GF-D8 (cell line): ENCODE results near the gene NKD1.

Experiments
- DNase-seq: peaks from one replicate; lab custom pipeline; 2025; lab: John Stamatoyannopoulos, UW

NKD1 gene

DNA sequence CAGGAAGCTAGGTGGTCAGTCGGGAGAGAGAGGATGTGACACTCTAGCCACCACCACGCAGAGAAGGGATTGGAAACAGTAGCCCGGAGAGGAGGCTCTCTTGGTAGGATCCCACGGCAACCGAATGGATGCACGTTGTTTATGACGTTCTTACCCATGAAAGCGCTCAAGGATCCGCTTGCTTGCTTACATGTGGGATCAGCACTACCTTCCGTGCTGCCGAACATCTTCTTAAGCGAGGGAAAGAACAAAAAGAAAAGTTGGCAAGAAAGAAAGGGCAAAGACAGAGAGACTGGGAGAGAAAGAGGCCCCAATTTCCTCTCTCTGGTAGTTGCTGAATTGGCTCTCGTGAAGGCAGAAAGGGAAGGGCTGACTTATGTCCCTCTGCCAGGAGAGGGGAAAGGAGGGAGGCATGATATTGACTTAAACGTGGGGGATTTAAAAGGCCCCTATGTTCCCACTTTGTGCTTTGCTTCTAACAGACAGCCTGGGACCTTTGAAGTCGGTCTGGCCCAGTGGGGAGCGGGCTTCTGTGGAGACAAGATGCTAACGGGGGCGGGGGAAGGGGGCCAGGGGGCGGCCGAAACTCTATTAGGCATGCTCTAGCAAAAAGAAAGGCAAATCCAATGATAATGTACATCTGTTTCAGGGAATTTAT is 97.5 kb downstream of the NKD1 start:
- no peak for DNase-seq

DNA sequence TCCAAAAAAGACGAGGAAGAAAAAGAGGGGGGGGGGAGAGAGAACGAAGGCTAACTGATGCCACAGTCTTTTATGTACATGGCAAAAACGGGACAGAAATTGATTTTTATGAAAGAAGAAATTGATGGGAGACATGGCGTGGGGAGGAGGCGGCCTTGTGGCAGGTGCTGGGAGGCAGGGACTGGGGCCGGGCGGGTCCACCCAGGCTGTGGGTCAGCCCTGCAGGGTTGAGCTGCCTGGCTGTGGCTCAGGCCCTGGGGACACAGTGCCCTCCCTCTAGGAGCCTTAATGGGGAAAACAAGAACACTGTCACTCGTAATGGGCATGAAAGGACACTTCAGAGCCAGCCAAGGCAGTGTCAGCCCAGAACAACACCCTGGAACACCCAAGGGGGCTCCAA is 98.1 kb downstream of the NKD1 start:
- no peak for DNase-seq

DNA sequence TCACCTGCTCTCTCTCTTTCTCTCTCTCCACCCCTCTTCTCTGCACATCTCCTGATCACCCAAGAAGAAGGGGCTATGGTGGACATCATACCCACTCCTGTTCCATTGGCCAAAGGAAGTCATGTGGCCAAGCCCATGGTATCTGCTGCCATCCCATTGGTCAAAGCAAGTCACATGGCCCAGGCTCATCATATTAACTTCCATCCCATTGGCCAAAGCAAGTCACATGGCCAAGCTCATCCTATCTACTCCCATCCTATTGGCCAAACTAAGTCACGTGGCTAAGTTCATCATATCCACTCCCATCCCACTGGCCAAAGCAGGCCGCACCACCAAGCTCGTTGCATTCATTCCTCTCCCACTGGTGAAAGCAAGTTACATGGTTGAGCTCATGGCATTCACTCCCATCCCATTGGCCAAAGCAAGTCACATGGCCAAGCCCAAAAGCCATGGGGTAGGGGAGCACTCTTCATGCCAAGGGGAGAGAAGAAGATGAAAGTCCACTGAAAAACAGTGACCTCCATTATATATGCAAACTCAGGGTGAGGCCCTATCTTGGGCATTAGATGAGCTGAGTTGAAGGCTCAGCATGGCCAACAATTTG is 103.7 kb downstream of the NKD1 start:
- DNase-seq, result no peak

GRCh38 chr16:50652836-50653425 is 104.7 kb downstream of the NKD1 start:
- no peak for DNase-seq

- DNase-seq, result no peak
Observed at GRCh38 chr16:50653633-50654519, 105.7 kb downstream of the NKD1 start.

DNA sequence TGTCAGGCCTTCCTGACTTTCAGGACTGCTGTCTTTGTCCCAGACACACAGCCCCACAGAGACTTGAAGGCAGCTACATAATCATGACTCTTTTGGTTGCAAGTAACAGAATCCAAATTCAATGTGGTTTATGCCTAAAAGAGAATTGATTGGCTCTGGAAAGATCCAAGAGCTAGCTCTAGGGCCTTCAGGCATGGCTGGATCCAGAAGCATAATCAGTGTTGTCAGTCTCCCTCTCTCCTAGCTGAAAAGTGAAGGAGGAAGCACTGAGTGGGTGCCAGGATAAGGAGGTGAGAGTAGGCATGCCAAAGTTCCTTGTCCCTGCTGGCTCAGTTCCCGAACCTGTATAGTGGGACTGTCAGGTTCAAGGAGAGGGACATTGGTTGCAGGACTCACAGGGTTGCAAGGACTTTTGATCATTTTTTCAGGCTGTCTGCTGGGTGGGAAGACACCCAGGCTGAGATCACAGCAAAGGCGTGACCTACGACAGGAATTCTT is 107.4 kb downstream of the NKD1 start:
- DNase-seq, result no peak

GRCh38 chr16:50657241-50657640 is 109.0 kb downstream of the NKD1 start:
- DNase-seq, result no peak

DNA sequence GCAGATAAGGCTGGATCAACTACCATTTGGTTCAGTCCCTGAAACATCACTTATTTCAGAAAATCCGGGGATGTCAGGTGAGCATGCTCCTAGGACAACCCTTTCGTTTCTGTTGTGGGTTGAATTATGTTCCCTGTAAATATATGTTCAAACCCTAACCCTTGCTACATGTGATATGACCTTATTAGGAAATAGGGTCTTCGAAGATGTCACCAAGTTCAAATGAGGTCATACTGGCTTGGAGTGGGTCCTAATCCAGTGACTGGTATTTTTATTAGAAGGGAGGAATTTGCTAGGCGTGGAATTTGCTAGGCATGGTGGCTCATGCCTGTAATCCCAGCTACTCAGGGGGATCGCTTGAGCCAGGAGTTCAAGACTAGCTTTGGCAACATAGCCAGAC is 111.6 kb downstream of the NKD1 start:
- DNase-seq, result no peak

DNA sequence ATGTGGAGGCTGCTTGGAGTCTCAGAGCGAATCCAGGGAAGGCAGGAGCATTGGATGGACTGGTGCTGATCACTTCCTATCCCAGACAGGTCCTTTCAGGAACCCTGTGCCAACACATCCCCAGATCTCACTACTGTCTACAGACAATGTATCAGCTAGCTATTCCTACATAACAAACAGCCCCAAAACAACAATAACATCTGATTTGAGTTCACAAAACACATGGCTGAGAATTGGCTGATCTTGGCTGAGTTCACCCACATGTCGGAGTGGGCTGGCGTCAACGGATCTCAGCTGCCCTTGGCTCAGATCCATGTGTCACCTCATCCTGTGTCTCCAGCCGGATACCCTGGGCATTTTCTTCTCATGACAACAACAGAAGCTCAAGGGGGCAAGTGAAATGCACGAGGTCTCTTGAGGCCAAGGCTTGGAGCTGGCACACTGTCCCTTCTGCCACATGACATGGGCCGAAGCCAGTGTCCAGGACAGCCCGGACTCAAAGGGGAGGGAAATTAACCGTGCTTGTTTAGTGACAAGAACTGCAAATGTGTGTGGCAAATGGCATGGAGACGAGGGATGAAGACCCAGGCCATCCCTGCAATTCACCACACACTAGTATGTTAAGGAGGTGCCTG is 114.2 kb downstream of the NKD1 start:
- DNase-seq, result no peak

GRCh38 chr16:50664270-50664669 is 116.1 kb downstream of the NKD1 start:
- DNase-seq, result peak; percentile 24

DNA sequence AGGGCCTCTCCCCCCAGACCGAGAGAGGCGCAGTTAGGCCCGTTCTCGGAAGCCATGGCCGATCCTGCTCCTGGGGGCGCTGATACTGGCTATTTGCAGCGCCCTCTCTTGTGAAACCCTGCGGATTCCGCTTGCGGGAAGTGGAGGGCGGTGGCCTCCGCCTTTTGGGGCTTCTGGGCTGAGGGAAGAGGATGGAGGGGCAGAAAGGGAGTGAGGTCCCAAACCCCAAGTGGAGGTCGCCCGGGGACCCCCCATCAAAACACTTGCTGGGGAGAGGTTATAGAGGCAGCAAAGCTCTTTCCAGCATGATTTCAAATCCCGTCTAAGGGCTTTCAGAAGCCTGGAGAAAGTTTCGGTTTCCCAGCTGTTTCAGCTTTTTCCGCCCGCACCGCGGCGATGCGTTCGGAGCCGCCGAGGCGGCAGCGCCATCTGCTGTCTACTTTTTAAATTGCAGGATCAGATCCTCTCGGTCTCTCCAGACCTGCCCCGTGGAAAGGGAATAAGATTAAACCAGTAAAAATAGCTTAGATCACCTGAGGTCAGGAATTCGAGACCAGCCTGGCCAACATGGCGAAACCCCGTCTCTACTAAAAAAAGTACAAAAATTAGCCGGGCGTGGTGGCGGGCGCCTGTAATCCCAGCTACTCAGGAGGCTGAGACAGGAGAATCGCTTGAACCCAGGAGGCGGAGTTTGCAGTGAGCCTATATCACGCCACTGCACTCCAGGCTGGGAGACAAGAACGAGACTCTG is 117.1 kb downstream of the NKD1 start:
- DNase-seq, result peak; percentile 28

DNA sequence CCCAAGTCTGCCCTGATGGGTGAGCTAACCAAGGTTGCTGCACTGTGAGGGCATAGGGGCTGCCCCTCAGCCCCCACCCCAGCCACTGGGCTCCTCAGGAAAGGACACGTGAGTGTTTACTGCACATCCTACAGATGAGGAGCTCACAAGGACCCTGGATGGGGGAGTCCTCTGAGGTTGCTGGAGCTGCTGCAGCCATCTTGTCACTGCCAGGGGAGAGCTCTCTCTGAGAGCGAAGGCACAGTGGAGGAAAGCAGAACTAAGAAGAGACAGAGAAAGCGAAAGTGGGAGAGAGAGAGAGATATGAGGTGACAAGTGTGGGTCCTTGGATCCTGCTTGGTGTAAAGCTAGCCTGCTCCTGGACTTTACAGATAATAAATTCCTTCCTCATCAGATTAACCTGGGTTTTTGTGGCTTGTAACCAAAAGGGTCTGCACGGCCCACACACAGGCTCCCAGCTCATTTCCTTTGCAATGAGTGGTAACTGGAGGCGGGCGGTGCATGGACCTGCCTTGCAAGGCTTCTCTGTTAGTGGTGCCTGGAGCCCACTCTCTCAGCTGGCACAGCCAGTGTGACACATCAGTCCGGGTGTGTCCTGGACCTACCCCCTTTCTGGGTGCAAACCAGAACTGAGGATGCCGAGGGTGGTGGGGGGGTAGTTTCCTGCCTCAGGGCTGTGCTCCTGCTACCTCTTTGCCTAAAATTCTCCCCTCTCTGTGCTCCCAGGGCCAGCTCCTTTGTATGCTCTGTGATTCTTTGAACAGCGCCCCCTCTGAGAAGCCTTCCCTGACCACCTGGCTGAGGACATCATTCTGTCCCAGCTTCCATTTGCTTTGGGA is 118.7 kb downstream of the NKD1 start:
- peak; percentile 22 for DNase-seq

- no peak for DNase-seq
Observed at GRCh38 chr16:50667497-50668367, 119.5 kb downstream of the NKD1 start.

GRCh38 chr16:50668368-50669008 is 120.3 kb downstream of the NKD1 start:
- no peak for DNase-seq

DNA sequence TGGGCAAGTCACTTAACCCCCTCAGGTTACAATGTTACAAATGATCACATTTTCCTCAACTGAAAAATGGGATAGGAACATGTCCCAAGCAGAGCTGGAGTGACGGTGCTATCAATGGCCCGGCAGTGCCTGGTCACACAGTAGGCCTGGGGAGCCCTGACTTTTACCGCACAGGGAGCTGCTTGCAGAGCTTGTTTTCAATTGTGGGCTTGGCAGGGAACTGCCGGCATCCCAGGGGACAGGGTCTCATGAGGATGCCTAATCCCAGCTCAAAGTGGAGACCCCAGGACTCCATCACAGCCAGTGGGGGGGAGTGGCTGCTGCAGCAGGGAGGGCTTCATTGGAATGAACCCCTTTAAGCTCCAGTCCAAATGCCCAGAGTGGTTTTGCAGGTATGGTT is 121.5 kb downstream of the NKD1 start:
- no peak for DNase-seq

DNA sequence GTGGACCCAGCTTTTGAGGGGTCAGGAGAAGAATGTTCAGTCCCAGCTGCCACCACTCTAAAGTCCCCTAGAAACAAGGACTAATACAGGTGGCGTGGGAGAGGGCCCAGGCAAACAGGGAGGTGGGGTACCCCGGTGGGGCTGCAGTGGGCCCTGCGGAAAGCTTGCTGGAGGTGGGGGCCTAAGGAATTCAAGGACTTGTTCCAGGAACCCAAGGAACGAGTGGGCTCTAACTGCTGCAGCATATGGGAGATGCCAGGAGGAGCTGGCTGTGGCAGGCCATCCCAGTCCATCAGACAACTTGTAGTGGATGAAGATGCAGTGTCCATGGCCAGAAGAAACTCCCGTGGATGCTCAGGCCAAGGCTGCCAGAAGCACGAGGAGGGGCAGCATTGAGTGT is 122.3 kb downstream of the NKD1 start:
- DNase-seq, result no peak

DNA sequence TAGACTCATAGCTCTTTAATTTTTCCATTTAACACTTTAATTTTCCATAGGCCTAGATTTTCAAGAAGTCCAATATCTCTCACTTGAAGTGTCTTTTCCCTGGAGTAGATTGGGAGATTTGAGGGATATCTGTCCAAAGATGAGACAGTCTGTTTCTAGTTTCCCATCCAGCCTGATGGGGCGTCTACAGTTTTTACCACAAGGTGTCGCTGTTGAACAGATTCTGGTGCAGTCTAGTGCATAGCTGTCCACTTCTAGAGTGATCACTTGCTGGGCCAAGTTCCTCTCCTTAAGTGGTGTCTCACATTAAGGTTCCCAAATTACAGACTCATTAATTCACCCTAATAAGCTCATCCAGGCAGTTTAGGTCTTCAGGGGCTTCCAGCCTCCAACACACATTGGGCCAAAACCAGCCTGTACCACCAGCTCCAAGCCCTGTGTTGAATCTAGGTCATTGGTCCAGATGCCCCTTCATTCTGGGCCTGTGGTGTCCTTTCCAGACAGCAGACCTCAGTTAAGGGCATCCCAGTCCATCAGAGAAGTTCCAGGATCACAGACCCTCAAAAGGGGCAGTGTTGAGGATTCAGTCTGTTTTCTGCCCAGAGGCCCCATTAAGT is 123.6 kb downstream of the NKD1 start:
- DNase-seq, result no peak

DNA sequence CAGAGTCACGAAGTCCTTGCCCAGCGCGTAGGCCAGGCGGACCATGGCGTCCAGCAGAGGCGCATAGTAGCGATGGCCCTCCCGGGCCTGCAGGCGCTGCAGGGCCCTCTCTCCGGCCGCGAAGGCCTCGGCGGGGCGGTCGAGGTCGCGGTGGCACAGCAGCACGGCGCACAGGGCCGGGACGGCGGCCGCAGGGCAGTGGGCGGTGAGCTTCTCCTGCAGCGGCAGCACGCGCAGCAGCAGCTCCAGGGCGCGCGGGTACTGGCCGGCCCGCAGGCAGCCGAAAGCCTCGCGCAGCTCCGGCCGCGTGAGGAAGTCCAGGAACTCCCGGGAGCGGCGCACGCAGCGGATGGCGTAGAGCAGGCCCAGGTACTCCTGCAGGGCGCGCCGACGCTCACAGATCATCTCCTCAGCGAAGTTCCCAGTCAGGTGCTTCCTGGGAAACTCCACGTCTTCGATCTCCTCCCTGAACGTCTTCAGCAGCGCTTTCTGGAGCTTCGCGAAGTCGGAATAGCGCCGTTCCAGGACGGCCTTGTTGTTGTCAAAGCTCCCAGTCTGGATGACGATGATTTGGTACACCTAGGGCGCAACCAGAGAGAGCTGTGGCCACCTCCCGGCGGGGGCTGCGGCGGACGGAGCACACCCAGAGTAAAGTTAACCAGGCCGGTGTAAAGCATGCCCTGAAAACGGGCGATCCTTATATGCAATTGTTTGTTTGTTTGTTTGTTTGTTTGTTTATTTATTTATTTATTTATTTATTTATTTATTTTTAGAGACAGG is 125.5 kb downstream of the NKD1 start:
- DNase-seq, result no peak
